Adrenal gland (tissue), 12 donors: Measurements from ENCODE around the gene TMCC1. TPM values are rescaled to one million over a fixed set of nuclear protein-coding genes. Genes with fewer than 3 reads are reported as not detected.

Experiments used
- DNase-seq, 7 donors: peaks; one replicate each; pipeline ENCODE4 v3.0.0-alpha.2; 2019 to 2020
- H3K27ac ChIP-seq, 5 donors: fragments of 200-600 bp; sonication (generic) in 4 of 5; 1 replicate in 3 of 5; 2 replicates in 2 of 5; pipeline versions ENCODE4 v1.5.1 to v1.8.0; 2016 to 2020; ENCODE audit warnings: mild to moderate bottlenecking in 1 of 5
- H3K27me3 ChIP-seq: fragments of 200-600 bp; 2 replicates; pipeline ENCODE4 v1.8.0; 2021
- H3K36me3 ChIP-seq, 2 donors: fragments of 200-600 bp; replicated peaks in 1 of 2; 1 replicate in 1 of 2; 2 replicates in 1 of 2; pipeline versions ENCODE4 v1.5.1 to v1.8.0; 2018 to 2022
- H3K4me1 ChIP-seq, 2 donors: fragments of 200-600 bp; replicated peaks in 1 of 2; 1 replicate in 1 of 2; 2 replicates in 1 of 2; pipeline versions ENCODE4 v1.5.1 to v1.8.0; 2018 to 2021
- H3K4me3 ChIP-seq, 4 donors: fragments of 200-600 bp; sonication (generic) in 3 of 4; one replicate each; pipeline ENCODE4 v1.5.1; 2016 to 2018
- H3K9me3 ChIP-seq, 3 donors: fragments of 200-600 bp; sonication (generic) in 1 of 3; replicated peaks in 1 of 3; 1 replicate in 2 of 3; 2 replicates in 1 of 3; pipeline versions ENCODE4 v1.5.1 to v1.8.0; 2016 to 2021
- POLR2A ChIP-seq, 2 donors: fragments of 450-650 bp; IDR thresholded peaks; one replicate each; pipeline ENCODE4 v1.6.1; 2017; ENCODE audit warnings: antibody characterized with exemption in 2 of 2, mild to moderate bottlenecking in 2 of 2, moderate library complexity in 1 of 2
- WGBS, 4 donors: extraction: QIAGEN DNeasy Blood & Tissue Kit in 2 of 4; methylation state at CpG; one replicate each; pipeline versions ENCODE4 v1.1.5 to v1.1.7; 2013 to 2017; 5-methylcytosine and 5-hydroxymethylcytosine counted together
- intact Hi-C, 2 donors: fragments of 100-400 bp; cut with DNase I; formaldehyde crosslinking; loops; one replicate each; pipeline versions ENCODE4 v1.14.1 to v1.15.0; 2022 to 2023
- polyA plus RNA-seq, 3 donors: library from polyadenylated mRNA; stranded (reverse); fragments of 200-250 nt in 2 of 3; fragments of 350-450 nt in 1 of 3; fragmentation: Illumina TruSeq in 1 of 3; extraction: RNeasy Lipid Tissue Mini Kit (QIAGEN cat#74804) in 1 of 3; gene quantifications; one replicate each; pipeline ENCODE4 v1.2.3, GENCODE V29; 2013 to 2014
- total RNA-seq, 9 donors: library from RNA; depleted of rRNA in 4 of 9; stranded (reverse); fragments of >200 nt in 4 of 9; fragments of 120-200 nt in 1 of 9; fragmentation: NEBNext Ultra II Directional in 1 of 9; extraction: Animal tissue kit (Norgen Biotek cat#: 25700) in 1 of 9; gene quantifications; one replicate each; pipeline versions ENCODE4 v1.1.0 to v1.2.4, GENCODE V29; 2013 to 2023
- TF ChIP-seq, protein P1 (sequence below), 6 experiments: fragments of 450-650 bp in 4 of 6; fragments of 200-600 bp in 2 of 6; sonication (generic) in 1 of 6; IDR thresholded peaks; 1 replicate in 5 of 6; 2 replicates in 1 of 6; pipeline versions ENCODE4 v1.5.1 to v1.8.0; 2016 to 2021; ENCODE audit warnings: antibody characterized with exemption in 6 of 6, mild to moderate bottlenecking in 2 of 6, moderate library complexity in 1 of 6
- donor health status: healthy with polysubstance abuse.
- donor health status: Bipolar disorder and iron deficiency.
- donor health status: DM: yes; HTN: yes; CAD: no.
- donor health status: DM: no; HTN: no; CAD: no.
- donor health status: DM: no; HTN: no; CAD: no.
- donor health status: DM: yes; HTN: yes; CAD: no.

TMCC1 gene
- total and polyA plus RNA-seq, 12 donors, result 6.3 to 141 (median 22.9) TPM

DNA sequence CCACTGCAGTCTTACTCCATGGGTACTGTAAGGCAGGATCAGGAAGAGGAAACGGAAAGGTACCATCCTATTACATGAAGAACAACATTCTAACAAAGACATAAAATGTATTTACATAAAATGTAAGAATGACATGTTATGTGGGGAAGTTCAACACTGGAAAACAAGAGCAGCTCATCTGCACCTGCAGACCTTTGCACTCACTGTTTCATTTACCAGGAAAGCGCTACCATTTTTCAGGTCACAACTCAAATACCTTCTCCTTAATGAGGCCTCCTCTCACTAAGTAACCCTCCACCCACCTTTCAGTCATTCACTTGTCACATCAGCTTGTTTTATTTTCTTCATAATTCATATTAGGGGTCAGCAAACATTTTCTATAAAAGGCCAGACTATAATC, 2.6 kb downstream of the TMCC1 start:
- TF ChIP-seq POLR2A (IDR thresholded peaks at IDR 0.05), result no peak
- TF ChIP-seq, protein P1, sequence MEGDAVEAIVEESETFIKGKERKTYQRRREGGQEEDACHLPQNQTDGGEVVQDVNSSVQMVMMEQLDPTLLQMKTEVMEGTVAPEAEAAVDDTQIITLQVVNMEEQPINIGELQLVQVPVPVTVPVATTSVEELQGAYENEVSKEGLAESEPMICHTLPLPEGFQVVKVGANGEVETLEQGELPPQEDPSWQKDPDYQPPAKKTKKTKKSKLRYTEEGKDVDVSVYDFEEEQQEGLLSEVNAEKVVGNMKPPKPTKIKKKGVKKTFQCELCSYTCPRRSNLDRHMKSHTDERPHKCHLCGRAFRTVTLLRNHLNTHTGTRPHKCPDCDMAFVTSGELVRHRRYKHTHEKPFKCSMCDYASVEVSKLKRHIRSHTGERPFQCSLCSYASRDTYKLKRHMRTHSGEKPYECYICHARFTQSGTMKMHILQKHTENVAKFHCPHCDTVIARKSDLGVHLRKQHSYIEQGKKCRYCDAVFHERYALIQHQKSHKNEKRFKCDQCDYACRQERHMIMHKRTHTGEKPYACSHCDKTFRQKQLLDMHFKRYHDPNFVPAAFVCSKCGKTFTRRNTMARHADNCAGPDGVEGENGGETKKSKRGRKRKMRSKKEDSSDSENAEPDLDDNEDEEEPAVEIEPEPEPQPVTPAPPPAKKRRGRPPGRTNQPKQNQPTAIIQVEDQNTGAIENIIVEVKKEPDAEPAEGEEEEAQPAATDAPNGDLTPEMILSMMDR (IDR thresholded peaks at IDR 0.05), result no peak
- Histone ChIP-seq H3K4me3 (no peak overlapping the region), H3K4me1 (peaks cover 35 to 50% of the 10 kb centered on the region in 2 donors), H3K36me3 (no peaks in the 10 kb centered on the region), H3K27me3 (no peaks in the 10 kb centered on the region), H3K9me3 (no peaks in the 10 kb centered on the region), H3K27ac (peak overlapping the region in 1 of 5 donors; percentile 11)
- 80 to 90% (median 85%) methylated on average over 2 of the region's 2 CpGs for WGBS, 4 donors
- intact Hi-C loops, result loop anchor here in 1 of 2 donors (10.0 kb wide), 1 partner anchor 56 kb away; no protein-coding TSS in a partner anchor
- DNase-seq, result no peak

DNA sequence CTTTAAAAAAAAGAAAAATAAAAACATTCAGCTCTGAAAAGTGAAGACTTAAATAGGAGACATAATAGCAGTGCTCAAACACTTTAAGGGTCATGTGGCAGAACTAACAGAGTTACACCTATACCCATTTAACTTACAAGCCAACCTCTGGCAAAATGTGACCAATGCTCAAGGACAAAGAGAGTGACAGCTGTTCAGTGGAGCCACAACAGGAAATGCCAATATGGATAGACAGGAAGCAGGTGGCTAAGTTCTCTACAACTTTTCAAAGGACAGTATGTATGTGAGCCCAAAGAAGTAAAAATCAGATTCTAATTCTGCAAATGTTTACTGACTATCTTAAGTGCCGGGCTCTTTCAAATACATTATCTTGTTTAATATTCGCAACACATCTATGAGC, 3.4 kb downstream of the TMCC1 start:
- no peaks in the 10 kb centered on the region for H3K36me3 ChIP-seq
- intact Hi-C loops, result loop anchor here in 1 of 2 donors (10.0 kb wide), 1 partner anchor 55 kb away; no protein-coding TSS in a partner anchor
- H3K4me3 ChIP-seq, result no peak overlapping the region
- TF ChIP-seq POLR2A (IDR thresholded peaks at IDR 0.05), result no peak
- TF ChIP-seq, protein P1 (IDR thresholded peaks at IDR 0.05), result no peak
- H3K27me3 ChIP-seq, result no peaks in the 10 kb centered on the region
- peak overlapping the region in 2 of 5 donors; percentile 17 to 57 for H3K27ac ChIP-seq
- H3K9me3 ChIP-seq, result no peaks in the 10 kb centered on the region
- 71 to 75% (median 75%) methylated on average over 2 of the region's 2 CpGs for WGBS, 4 donors
- no peak for DNase-seq
- peaks cover 35 to 50% of the 10 kb centered on the region in 2 donors for H3K4me1 ChIP-seq

- no peak for TF ChIP-seq POLR2A (IDR thresholded peaks at IDR 0.05)
- TF ChIP-seq, protein P1 (IDR thresholded peaks at IDR 0.05), result no peak
- H3K36me3 ChIP-seq, result no peaks in the 10 kb centered on the region
- H3K27ac ChIP-seq, result no peak overlapping the region
- WGBS, 4 donors, result 48 to 59% (median 52%) methylated on average over 2 to 5 of the region's 5 CpGs
- no peak overlapping the region for H3K4me3 ChIP-seq
- DNase-seq, result no peak
- intact Hi-C loops, result no loop called here
- H3K9me3 ChIP-seq, result no peaks in the 10 kb centered on the region
- peaks cover 35 to 42% of the 10 kb centered on the region in 2 donors for H3K4me1 ChIP-seq
- no peaks in the 10 kb centered on the region for H3K27me3 ChIP-seq
Measured at GRCh38 chr3:129888771-129889170, 4.7 kb downstream of the TMCC1 start.

- Histone ChIP-seq H3K36me3 (peaks cover 0 to 13% of the 10 kb centered on the region in 2 donors), H3K27me3 (no peaks in the 10 kb centered on the region), H3K27ac (no peak overlapping the region), H3K9me3 (no peaks in the 10 kb centered on the region), H3K4me3 (no peak overlapping the region), H3K4me1 (peaks cover 8 to 9% of the 10 kb centered on the region in 2 donors)
- 65 to 73% (median 70%) methylated on average over 2 of the region's 2 CpGs for WGBS, 4 donors
- no peak for DNase-seq
- no peak for TF ChIP-seq POLR2A (IDR thresholded peaks at IDR 0.05)
- TF ChIP-seq, protein P1 (IDR thresholded peaks at IDR 0.05), result no peak
- intact Hi-C loops, result no loop called here
Measured at GRCh38 chr3:129881261-129881660, 12.2 kb downstream of the TMCC1 start.
